Stimulated activated effector memory CD8-positive, alpha-beta T cell treated with anti-CD3 and anti-CD28 coated beads, Interleukin-12 subunit alpha, Interleukin-12 subunit beta, amount 100 ng/mL, for 72 hours (primary cell): ENCODE measurements around the gene FBL.
"Not testable (repeated sequence)": the region's sequence is repeated elsewhere in the genome, so short reads cannot be mapped to it uniquely, and the experiment has no call there.

Source experiments
- ATAC-seq: fragments of 150-1000 bp; cut with Tn5 transposase; 2 replicates; pipeline ENCODE4 v1.10.0; 2021
- DNase-seq, 2 donors: peaks; one replicate each; pipeline ENCODE4 v3.0.0; 2021 to 2022; ENCODE audit warnings: low spot score in 2 of 2
- H3K27ac Mint-ChIP-seq: one replicate; pipeline ENCODE4 v1.8.0; 2022; ENCODE audit warnings: mild to moderate bottlenecking, mixed read lengths
- H3K36me3 Mint-ChIP-seq: one replicate; pipeline ENCODE4 v1.8.0; 2022; ENCODE audit warnings: mild to moderate bottlenecking, mixed read lengths
- H3K4me1 Mint-ChIP-seq: one replicate; pipeline ENCODE4 v1.8.0; 2022; ENCODE audit warnings: mixed read lengths
- H3K4me3 Mint-ChIP-seq: one replicate; pipeline ENCODE4 v1.8.0; 2022; ENCODE audit warnings: mild to moderate bottlenecking, mixed read lengths
- H3K9me3 Mint-ChIP-seq: one replicate; pipeline ENCODE4 v1.8.0; 2022; ENCODE audit warnings: mixed read lengths

The FBL gene

DNA sequence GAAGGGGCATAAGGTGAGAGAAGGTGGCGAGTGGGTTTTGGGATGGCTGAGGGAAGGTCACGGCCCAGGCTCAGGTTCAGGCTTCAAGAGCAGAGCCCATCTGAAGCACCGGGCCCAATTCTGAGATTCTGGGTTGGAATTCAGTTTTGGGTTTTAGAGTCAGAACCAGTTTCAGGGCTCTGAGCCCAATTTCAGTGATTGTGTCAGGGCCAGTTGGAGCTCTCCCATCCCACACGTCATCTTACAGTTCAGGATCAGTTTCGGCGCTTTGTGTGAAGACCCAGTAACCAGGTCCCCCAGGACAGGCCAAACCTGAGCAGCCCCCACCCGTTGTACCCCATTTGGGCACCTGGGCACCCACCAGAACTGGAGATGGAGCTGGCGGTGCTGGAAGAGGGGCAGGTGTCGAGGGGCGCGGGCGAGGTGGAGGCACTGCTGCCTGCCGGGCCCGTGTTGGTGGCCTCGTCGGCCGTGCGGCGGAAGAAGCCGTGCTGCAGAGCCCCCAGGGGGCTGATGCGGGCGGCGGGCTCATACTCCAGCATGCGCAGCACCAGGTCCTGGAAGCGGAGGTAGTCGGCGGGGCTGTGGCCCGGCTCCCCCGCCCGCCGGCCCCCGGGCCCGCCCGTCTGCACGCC lies 19.8 kb downstream of the FBL start:
- no peaks in the 10 kb centered on the region for H3K9me3 Mint-ChIP-seq
- no peak overlapping the region for H3K4me3 Mint-ChIP-seq
- H3K27ac Mint-ChIP-seq, result no peak overlapping the region
- ATAC-seq (no peak), DNase-seq (no peak)
- H3K4me1 Mint-ChIP-seq, result peaks cover 21% of the 10 kb centered on the region
- peaks cover 42% of the 10 kb centered on the region for H3K36me3 Mint-ChIP-seq

DNA sequence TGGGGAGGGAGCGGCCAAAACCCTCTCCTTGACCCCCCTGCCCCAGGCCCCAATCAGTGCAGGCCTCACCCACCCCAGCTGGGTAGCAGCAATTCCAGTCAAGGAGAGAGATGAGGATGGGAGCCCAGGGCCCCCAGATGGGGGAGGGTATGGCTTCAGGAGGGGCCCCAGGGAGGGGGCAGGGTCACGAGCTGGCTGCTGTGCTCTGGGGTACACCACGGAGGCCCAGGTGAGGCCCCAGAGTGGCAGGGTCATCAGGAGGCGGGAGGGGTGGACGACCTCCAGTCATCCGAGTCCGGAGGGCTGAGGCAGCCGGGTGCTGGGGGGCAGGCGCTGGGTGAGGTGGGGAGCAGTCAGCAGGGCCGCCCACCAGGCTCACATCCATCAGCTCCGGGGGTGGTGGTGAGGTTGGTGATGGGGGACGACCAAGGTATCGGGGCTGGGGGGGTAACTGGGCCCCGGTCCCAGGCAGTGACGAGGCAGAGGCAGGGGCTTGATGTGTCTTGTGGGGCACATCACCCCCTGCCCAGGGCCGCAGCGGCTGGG lies 20.6 kb downstream of the FBL start:
- Mint-ChIP-seq H3K4me1 (peaks cover 13% of the 10 kb centered on the region), H3K9me3 (no peaks in the 10 kb centered on the region), H3K27ac (no peak overlapping the region), H3K4me3 (no peak overlapping the region), H3K36me3 (peaks cover 35% of the 10 kb centered on the region)
- ATAC-seq (no peak), DNase-seq (no peak)

DNA sequence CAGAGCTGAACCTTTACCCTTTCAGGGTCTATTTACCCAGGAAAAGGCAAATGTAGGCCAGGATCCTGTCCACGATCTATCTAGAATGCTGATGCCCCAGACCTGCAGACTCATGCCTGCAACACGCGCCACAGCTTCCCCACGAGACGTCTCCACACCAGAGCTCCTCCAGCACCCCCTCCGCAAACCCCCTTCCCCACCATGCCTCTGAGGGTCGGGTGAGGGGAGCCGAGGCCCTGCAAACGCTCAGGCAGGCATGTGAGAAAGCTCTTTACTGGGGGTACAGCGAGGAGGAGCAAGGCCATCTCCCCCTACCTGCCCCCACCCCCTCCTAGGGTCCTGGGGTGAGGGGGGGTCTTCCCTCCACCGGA lies 21.1 kb downstream of the FBL start:
- Mint-ChIP-seq H3K4me1 (peaks cover 13% of the 10 kb centered on the region), H3K36me3 (peaks cover 30% of the 10 kb centered on the region), H3K27ac (no peak overlapping the region), H3K4me3 (no peak overlapping the region), H3K9me3 (no peaks in the 10 kb centered on the region)
- ATAC-seq (no peak), DNase-seq (no peak)

DNA sequence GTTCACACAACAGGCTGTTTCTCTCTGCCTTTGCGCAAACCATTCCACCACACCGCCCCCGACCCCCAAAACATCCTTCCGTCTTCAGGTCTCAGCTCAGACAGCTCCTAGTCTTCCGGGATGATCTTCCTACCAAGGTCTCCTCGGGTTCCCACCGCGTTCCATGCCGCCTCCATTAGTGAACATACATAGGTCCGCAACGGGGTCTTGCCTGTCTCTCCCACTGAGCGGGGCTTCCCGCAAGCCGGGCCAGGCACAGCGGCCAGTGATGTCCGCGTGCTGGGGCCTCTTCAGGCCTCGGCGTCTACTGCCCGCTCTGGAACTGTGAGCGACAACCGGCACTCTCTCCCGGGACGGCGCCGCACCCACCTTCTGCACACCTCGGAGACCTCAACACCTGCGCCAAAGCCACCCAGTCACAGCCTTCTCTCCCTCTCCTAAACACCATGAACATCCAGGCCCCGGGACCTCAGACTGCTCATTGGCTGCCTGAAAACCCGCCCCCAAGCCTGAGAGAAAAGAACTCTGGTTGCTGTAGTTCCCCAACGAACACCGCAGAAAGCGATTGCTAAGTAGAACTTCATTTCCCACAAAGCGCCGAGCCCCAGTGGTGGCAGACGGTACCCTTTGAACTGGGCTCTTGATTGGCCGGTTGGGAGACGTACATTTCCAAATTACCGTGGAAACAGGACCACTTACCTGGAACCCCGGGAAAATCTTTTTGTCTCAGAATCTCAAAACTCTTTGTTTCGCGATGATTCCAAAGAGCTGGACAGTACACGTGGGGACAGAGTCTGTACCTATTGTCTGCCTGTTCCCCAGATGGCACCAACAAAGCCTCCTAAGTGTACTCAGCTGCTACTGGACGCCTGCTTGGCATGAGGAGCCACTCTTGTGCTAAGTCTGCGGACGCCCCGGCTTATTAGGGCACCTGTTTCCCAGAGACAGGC lies 21.8 kb downstream of the FBL start:
- Mint-ChIP-seq H3K4me3 (no peak overlapping the region), H3K4me1 (peaks cover 16% of the 10 kb centered on the region), H3K9me3 (no peaks in the 10 kb centered on the region), H3K27ac (no peak overlapping the region), H3K36me3 (peaks cover 25% of the 10 kb centered on the region)
- ATAC-seq, result peak; percentile 98
- DNase-seq, result peak; percentile 68 to 89

DNA sequence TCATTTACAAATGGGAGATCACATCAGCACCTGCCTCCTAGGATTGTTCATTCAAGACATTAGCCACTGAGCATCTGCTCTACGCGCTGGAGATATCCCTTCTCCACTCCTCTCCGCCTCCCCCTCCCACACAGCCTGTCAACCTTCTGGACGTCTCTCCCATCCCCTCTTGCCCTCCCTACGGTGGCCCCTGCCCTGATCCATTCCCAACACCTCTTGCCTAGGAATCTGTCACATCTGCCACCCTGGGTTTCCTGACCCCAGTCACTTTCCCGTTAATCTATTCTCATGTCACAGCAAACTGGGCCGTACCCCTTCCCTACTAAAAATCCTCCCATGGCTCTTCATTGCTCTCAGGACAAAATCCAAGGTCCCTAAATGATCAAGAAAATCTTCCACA lies 22.5 kb downstream of the FBL start:
- ATAC-seq, result no peak
- H3K4me1 Mint-ChIP-seq, result peaks cover 17% of the 10 kb centered on the region
- no peak overlapping the region for H3K27ac Mint-ChIP-seq
- H3K4me3 Mint-ChIP-seq, result no peak overlapping the region
- H3K9me3 Mint-ChIP-seq, result no peaks in the 10 kb centered on the region
- peaks cover 17% of the 10 kb centered on the region for H3K36me3 Mint-ChIP-seq
- DNase-seq, result no peak

DNA sequence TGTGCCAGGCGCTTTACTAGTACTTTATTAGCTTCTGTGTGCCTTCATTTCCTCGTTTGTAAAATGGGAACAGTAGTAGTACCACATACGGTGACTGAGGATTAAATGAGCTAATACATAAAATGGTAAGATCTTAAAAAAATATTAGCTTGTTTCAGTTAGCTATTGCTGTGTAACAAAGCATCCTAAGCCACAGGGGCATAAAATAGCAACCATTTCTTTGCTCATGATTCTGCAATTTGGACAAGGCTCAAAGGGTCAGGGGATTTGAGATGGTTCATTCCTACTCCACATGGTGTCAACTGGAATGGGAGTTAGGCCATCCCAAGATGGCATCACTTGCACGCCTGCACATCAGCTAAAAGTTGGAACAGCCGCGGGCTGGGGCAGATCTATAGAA lies 25.5 kb downstream of the FBL start:
- no peak overlapping the region for H3K27ac Mint-ChIP-seq
- DNase-seq (no peak), ATAC-seq (no peak)
- no peaks in the 10 kb centered on the region for H3K9me3 Mint-ChIP-seq
- no peak overlapping the region for H3K4me3 Mint-ChIP-seq
- H3K4me1 Mint-ChIP-seq, result peaks cover 29% of the 10 kb centered on the region
- H3K36me3 Mint-ChIP-seq, result peaks cover 8% of the 10 kb centered on the region

DNA sequence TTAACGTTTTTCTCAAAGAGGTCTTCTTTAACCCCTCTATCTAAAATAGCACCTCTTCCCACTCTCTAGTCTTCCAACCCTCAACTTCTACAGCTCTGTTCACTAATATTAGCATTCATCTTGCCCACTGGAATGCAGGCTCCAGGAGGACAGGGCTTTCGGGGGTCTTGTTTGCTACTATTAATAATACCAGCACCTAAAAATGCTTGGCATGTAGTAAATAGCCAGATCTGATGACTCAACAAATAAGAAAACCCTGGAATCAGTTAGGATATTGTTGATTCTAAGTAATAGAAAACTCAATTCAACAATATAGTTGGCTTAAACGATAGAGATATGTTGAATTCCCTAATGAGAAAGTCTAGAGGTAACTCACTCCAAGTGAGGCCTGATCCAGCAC lies 26.4 kb downstream of the FBL start:
- H3K36me3 Mint-ChIP-seq, result peaks cover 6% of the 10 kb centered on the region
- no peaks in the 10 kb centered on the region for H3K9me3 Mint-ChIP-seq
- H3K4me3 Mint-ChIP-seq, result no peak overlapping the region
- DNase-seq (no peak), ATAC-seq (no peak)
- peak overlapping the region; percentile 6 for H3K27ac Mint-ChIP-seq
- peaks cover 30% of the 10 kb centered on the region for H3K4me1 Mint-ChIP-seq

DNA sequence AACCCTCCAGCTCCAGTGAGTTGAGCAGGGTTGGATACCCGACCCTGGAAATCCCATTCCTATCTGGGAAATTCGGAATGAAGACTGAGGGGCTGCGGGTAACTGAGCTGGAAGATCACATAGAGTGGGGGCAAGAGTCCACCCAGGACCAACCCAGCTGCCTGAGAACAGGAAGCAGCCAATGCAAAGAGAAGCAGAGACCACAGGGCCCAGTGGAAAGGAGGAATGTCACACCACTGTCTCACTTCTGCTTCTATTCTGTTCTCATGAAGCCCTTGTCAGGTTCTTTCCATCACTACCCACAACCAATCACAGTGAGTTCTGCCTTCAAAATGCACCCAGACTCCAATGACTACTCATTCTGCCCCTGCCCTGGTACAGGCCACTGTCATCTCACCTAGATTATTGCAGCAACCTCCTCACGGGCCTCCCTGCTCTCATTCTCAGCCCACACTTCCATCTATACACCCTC lies 27.5 kb downstream of the FBL start:
- DNase-seq (no peak), ATAC-seq (peak; percentile 64)
- Mint-ChIP-seq H3K4me3 (no peak overlapping the region), H3K9me3 (no peaks in the 10 kb centered on the region), H3K36me3 (peaks cover 6% of the 10 kb centered on the region), H3K27ac (peak overlapping the region; percentile 6), H3K4me1 (peaks cover 30% of the 10 kb centered on the region)

DNA sequence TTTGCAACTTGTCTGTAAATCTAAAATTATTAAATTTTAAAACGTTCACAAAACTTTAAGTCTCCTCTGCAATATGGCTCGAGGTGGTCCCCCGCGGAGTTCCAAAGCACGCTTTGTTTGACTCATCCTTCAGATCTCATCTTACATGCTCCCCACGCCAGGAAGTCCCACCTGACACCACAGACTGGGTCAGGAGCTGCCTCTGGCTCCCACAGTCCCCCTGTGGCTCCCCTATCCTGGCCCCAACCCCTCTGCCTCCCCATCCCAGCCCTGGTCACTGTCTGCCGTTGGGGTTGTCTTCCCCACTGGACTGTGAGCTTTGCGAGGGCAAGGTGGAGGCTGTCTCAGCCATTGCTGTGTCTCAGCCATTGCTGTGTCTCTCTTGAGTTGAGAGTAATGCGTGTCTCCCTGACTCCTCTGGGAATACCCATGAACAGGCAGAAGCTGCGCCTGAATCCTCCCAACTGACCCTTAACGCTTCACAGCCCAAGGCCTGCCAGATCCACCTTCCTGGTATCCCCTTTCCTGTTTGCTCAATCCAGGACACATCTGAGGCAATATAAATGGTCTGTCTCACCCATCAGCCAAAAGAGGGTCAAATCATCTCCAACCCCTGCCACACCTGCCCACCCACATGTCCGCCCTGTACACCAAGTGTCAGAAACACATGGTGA lies 28.2 kb downstream of the FBL start:
- Mint-ChIP-seq H3K4me3 (no peak overlapping the region), H3K36me3 (peaks cover 6% of the 10 kb centered on the region), H3K4me1 (peaks cover 30% of the 10 kb centered on the region), H3K27ac (peak overlapping the region; percentile 6), H3K9me3 (no peaks in the 10 kb centered on the region)
- DNase-seq (no peak), ATAC-seq (no peak)

DNA sequence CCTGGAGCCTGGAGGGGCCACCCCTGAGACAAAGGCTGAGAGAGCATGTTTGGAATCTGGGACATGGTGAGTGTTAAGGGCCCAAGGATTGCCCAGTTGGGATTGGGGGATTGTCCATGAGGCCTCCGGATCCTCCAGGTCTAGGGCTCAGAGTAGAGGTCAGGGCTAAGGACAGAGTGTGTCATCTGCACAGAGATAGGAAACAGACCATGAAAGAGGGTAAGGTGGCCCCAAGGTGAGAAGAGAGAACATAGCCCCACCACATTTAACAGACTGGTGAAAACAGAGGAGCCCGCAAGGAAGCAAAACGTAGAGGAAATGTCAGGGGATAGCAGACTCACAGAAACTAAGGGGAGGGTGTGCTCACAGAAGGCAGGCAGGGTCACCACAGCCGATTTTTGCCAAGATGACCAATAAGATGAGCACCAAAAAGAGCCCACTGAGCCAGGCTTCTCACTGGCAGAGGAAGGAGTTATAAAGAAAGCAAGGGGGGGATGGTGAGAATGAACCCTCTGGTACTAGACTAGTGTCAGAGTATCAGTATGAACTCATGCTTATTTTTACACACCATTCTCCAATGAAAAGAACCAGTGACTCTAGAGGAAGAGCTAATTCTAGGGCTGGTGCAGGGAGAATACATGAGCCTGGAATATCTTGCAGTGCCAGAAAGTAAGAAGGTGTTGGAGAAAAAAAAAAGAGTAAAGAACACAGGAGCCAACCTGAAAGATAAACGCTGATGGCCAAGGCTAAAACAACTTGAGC lies 29.7 kb downstream of the FBL start:
- Mint-ChIP-seq H3K36me3 (peaks cover 6% of the 10 kb centered on the region), H3K9me3 (no peaks in the 10 kb centered on the region), H3K27ac (peak overlapping the region; percentile 76), H3K4me1 (peaks cover 30% of the 10 kb centered on the region), H3K4me3 (no peak overlapping the region)
- ATAC-seq (peak; percentile 52), DNase-seq (no peak)

DNA sequence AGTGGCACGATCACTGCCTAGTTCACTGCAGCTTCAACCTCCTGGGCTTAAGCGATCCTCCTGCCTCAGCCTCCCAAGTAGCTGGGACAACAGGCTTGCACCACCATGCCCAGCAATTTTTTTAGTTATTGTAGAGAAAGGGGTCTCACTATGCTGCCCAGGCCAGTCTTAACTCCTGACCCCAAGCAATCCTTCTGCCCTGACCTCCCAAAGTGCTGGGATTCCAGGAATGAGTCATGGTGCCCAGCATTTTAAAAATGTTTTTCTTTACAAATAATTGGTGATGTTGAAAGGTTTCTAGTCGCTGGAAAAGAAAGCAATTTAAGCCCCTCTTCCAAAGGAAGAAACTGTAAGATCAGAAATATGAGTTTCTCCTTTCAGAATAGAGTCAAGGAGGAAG lies 31.6 kb downstream of the FBL start:
- DNase-seq (no peak), ATAC-seq (no peak)
- H3K4me1 Mint-ChIP-seq, result peaks cover 29% of the 10 kb centered on the region
- no peaks in the 10 kb centered on the region for H3K9me3 Mint-ChIP-seq
- H3K27ac Mint-ChIP-seq, result no peak overlapping the region
- no peak overlapping the region for H3K4me3 Mint-ChIP-seq
- H3K36me3 Mint-ChIP-seq, result peaks cover 6% of the 10 kb centered on the region

DNA sequence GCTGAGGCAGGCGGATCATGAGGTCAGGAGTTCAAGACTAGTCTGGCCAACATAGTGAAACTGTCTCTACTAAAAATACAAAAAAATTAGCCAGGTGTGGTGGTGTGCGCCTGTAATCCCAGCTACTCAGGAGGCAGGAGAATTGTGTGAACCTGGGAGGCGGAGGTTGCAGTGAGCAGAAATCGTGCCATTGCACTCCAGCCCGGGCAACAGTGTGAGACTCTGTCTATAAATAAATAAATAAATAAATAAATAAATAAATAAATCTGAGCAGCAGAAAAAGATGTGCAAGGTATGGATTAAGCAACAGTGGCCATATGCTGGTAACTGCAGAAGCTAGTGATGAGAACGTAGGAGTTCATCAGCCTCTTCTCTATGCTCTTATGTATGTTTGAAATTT lies 32.1 kb downstream of the FBL start:
- not testable (repeated sequence) for H3K4me3 Mint-ChIP-seq, ATAC-seq, DNase-seq, H3K27ac Mint-ChIP-seq, H3K9me3 Mint-ChIP-seq, H3K36me3 Mint-ChIP-seq
- H3K4me1 Mint-ChIP-seq, result peaks cover 24% of the 10 kb centered on the region

DNA sequence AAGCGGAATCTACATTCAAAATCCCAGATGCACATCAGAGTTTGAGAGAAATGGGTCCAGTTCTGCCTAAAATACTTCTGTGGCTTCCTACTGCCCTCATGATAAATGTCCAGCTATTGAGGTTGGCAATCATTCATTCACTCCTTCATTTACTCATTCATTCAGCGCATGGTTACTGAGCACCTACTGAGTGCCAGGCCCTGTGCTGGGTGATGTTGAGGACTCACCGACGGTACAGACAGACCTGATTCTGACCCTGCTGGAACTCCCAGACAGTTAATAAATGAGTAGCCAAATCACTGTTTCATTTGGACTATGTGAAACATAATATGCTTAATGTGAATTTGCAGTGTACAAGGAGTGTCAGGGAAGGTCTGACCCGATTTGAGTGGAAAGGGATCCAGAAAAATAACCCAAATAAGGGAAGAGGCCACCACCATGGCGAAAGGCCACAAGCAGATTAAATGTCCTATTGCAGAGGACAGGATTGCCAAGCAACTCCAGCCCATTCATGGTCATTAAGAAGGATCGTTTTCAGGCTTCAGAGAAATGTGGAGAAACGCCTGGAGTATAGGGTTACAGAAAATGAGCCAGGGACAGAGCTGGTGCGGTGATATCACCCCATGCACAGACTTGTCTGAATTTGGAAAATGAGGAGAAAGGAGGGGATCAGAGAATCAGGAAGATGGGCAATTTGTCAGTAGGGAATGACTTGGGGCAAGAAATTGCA lies 32.8 kb downstream of the FBL start:
- ATAC-seq (no peak), DNase-seq (no peak)
- Mint-ChIP-seq H3K4me1 (peaks cover 17% of the 10 kb centered on the region), H3K36me3 (peaks cover 6% of the 10 kb centered on the region), H3K9me3 (no peaks in the 10 kb centered on the region), H3K27ac (no peak overlapping the region), H3K4me3 (no peak overlapping the region)

DNA sequence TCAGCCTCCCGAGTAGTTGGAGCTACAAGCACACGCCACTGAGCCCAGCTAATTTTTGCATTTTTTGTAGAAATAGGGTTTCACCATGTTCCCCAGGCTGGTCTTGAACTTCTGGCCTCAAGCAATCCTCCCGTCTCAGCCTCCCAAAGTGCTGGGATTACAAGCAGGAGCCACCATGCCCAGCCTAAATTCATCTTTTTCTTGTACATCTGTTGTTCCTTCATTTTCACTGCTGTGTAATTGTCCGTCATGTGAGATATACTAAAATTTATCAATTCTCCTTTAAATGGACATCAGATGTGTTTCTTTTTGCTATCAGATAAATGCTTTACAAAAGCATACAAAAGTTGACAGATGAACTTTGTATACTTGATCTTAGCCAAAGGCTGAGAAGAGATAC lies 35.1 kb downstream of the FBL start:
- ATAC-seq (no peak), DNase-seq (no peak)
- H3K4me3 Mint-ChIP-seq, result no peak overlapping the region
- no peaks in the 10 kb centered on the region for H3K9me3 Mint-ChIP-seq
- H3K36me3 Mint-ChIP-seq, result no peaks in the 10 kb centered on the region
- H3K4me1 Mint-ChIP-seq, result peaks cover 5% of the 10 kb centered on the region
- H3K27ac Mint-ChIP-seq, result no peak overlapping the region
